ENCODE data around the gene KCNG2.
A peak's percentile ranks its signal among the peaks of the same experiment; 100 is the strongest.

Gene KCNG2

GRCh38 chr18:79786786-79787526 is 10.8 kb upstream of the KCNG2 start:
- peaks cover 77 to 99% (median 91%) of the 10 kb centered on the region in 11 experiments for H3K27me3 ChIP-seq

GRCh38 chr18:79787527-79787864 is 10.2 kb upstream of the KCNG2 start:
- no peak overlapping the region for H3K9ac ChIP-seq
- H3K36me3 ChIP-seq = no peaks in the 10 kb centered on the region
- 0 out of 22 replicates have a peak, but pooled peaks cover 0 to 6% (median 0%) of the 10 kb centered on the region in 11 experiments for H3K9me3 ChIP-seq (replicated peaks in 1 of 11)
- TF ChIP-seq Cebpa-rat (IDR thresholded peaks at IDR 0.05) = no peak
- H3K4me1 ChIP-seq = peaks cover 57 to 86% (median 78%) of the 10 kb centered on the region in 10 experiments
- no peak overlapping the region for H3K27ac ChIP-seq
- H3K4me3 ChIP-seq = peak overlapping the region in 5 of 10 experiments; percentile 36 to 59 (median 43); a peak in 5 of 20 replicates
- peaks cover 0 to 64% (median 7%) of the 10 kb centered on the region in 11 experiments; a peak in 10 of 22 replicates for H4K20me1 ChIP-seq
- H3K27me3 ChIP-seq = peaks cover 77 to 100% (median 93%) of the 10 kb centered on the region in 11 experiments
- peak overlapping the region in 7 of 11 experiments; percentile 62 to 97 (median 83); a peak in 14 of 22 replicates for H3K4me2 ChIP-seq

More at GRCh38 chr18:79786786-79787526, 10.8 kb upstream of the KCNG2 start:
- Histone ChIP-seq H3K9ac (no peak overlapping the region), H3K27ac (no peak overlapping the region), H3K4me1 (peaks cover 51 to 81% (median 73%) of the 10 kb centered on the region in 10 experiments), H4K20me1 (peaks cover 0 to 64% (median 7%) of the 10 kb centered on the region in 11 experiments; a peak in 10 of 22 replicates), H3K4me3 (peak overlapping the region in 2 of 10 experiments; percentile 6 to 22; a peak in 1 of 20 replicates), H3K4me2 (peak overlapping the region in 10 of 11 experiments; percentile 4 to 97 (median 74); a peak in 18 of 22 replicates), H3K9me3 (replicated peaks in 1 of 11) (0 out of 22 replicates have a peak, but pooled peaks cover 0 to 6% (median 0%) of the 10 kb centered on the region in 11 experiments), H3K36me3 (no peaks in the 10 kb centered on the region)
- TF ChIP-seq Cebpa-rat (IDR thresholded peaks at IDR 0.05) = no peak

- peak overlapping the region in 9 of 10 experiments; percentile 4 to 59 (median 36); a peak in 13 of 20 replicates for H3K4me3 ChIP-seq
These were observed 9.6 kb upstream of the KCNG2 start for GRCh38 chr18:79787865-79788733.

GRCh38 chr18:79788734-79789085 is 9.0 kb upstream of the KCNG2 start:
- Histone ChIP-seq H3K27ac (no peak overlapping the region), H3K36me3 (no peaks in the 10 kb centered on the region), H3K9me3 (replicated peaks in 1 of 11) (0 out of 22 replicates have a peak, but pooled peaks cover 0 to 6% (median 0%) of the 10 kb centered on the region in 11 experiments), H3K4me3 (no peak overlapping the region; a peak in 1 of 20 replicates), H3K27me3 (peaks cover 75 to 100% (median 100%) of the 10 kb centered on the region in 11 experiments), H3K9ac (no peak overlapping the region), H3K4me2 (peak overlapping the region in 4 of 11 experiments; percentile 62 to 97 (median 82); a peak in 7 of 22 replicates), H4K20me1 (peaks cover 0 to 64% (median 7%) of the 10 kb centered on the region in 11 experiments; a peak in 10 of 22 replicates), H3K4me1 (peaks cover 65 to 99% (median 89%) of the 10 kb centered on the region in 10 experiments)
- no peak for TF ChIP-seq Cebpa-rat (IDR thresholded peaks at IDR 0.05)

More at GRCh38 chr18:79787865-79788733, 9.6 kb upstream of the KCNG2 start:
- TF ChIP-seq Cebpa-rat (IDR thresholded peaks at IDR 0.05) = no peak
- Histone ChIP-seq H4K20me1 (peaks cover 0 to 64% (median 7%) of the 10 kb centered on the region in 11 experiments; a peak in 10 of 22 replicates), H3K9ac (peak overlapping the region in 2 of 11 experiments; percentile 15 to 42; a peak in 1 of 22 replicates), H3K36me3 (no peaks in the 10 kb centered on the region), H3K9me3 (replicated peaks in 1 of 11) (0 out of 22 replicates have a peak, but pooled peaks cover 0 to 6% (median 0%) of the 10 kb centered on the region in 11 experiments), H3K4me1 (peaks cover 63 to 92% (median 84%) of the 10 kb centered on the region in 10 experiments), H3K27me3 (peaks cover 77 to 100% (median 97%) of the 10 kb centered on the region in 11 experiments), H3K27ac (peak overlapping the region in 1 of 11 experiments; percentile 26; a peak in 1 of 22 replicates), H3K4me2 (peak overlapping the region; percentile 49 to 97 (median 73))

GRCh38 chr18:79789091-79789891 is 8.4 kb upstream of the KCNG2 start:
- Histone ChIP-seq H3K4me2 (peak overlapping the region; percentile 64 to 99 (median 86)), H3K27ac (no peak overlapping the region), H3K27me3 (peaks cover 73 to 100% (median 98%) of the 10 kb centered on the region in 11 experiments), H3K9ac (no peak overlapping the region), H4K20me1 (peaks cover 0 to 59% (median 7%) of the 10 kb centered on the region in 11 experiments; a peak in 10 of 22 replicates), H3K4me1 (peaks cover 64 to 100% (median 87%) of the 10 kb centered on the region in 10 experiments), H3K4me3 (no peak overlapping the region), H3K9me3 (replicated peaks in 1 of 11) (0 out of 22 replicates have a peak, but pooled peaks cover 0 to 6% (median 0%) of the 10 kb centered on the region in 11 experiments), H3K36me3 (no peaks in the 10 kb centered on the region)
- TF ChIP-seq Cebpa-rat (IDR thresholded peaks at IDR 0.05) = no peak

- Histone ChIP-seq H3K9me3 (replicated peaks in 1 of 11) (0 out of 22 replicates have a peak, but pooled peaks cover 0 to 6% (median 0%) of the 10 kb centered on the region in 11 experiments), H3K27me3 (peaks cover 67 to 99% (median 94%) of the 10 kb centered on the region in 11 experiments), H3K9ac (peak overlapping the region in 1 of 11 experiments; percentile 64; a peak in 3 of 22 replicates), H3K4me1 (peaks cover 55 to 100% (median 86%) of the 10 kb centered on the region in 10 experiments), H4K20me1 (peaks cover 0 to 55% (median 7%) of the 10 kb centered on the region in 11 experiments; a peak in 10 of 22 replicates), H3K4me2 (peak overlapping the region; percentile 64 to 99 (median 86)), H3K36me3 (no peaks in the 10 kb centered on the region), H3K4me3 (peak overlapping the region in 5 of 10 experiments; percentile 5 to 52 (median 27); a peak in 4 of 20 replicates), H3K27ac (peak overlapping the region in 3 of 11 experiments; percentile 10 to 85 (median 17); a peak in 3 of 22 replicates)
- no peak for TF ChIP-seq Cebpa-rat (IDR thresholded peaks at IDR 0.05)
These were observed 7.5 kb upstream of the KCNG2 start for GRCh38 chr18:79789901-79790890.
